GM06990 (cell line): ENCODE measurements around the gene MYO9A.

Source experiments
- DNase-seq: peaks from one replicate; pipeline ENCODE4 v3.0.0-alpha.2; 2011; ENCODE audit not compliant: insufficient read length; ENCODE audit errors: extremely low read depth
- H3K27me3 ChIP-seq: replicated peaks from 2 replicates; pipeline ENCODE4 v1.6.0; 2011; ENCODE audit warnings: low read length; ENCODE audit not compliant: control insufficient read depth, insufficient read depth
- H3K36me3 ChIP-seq: 2 replicates; pipeline ENCODE4 v1.5.1; 2011; ENCODE audit warnings: low read length; ENCODE audit not compliant: control insufficient read depth, insufficient read depth
- H3K4me3 ChIP-seq: replicated peaks from 2 replicates; pipeline ENCODE4 v1.5.1; 2011; ENCODE audit warnings: low read depth, mild to moderate bottlenecking, control low read depth, low read length
- CTCF ChIP-seq: IDR thresholded peaks from 2 replicates; pipeline ENCODE4 v1.5.1; 2011; ENCODE audit warnings: low read length, control low read depth, mild to moderate bottlenecking, inconsistent platforms; ENCODE audit not compliant: insufficient read depth, poor library complexity, severe bottlenecking

Gene MYO9A

DNA sequence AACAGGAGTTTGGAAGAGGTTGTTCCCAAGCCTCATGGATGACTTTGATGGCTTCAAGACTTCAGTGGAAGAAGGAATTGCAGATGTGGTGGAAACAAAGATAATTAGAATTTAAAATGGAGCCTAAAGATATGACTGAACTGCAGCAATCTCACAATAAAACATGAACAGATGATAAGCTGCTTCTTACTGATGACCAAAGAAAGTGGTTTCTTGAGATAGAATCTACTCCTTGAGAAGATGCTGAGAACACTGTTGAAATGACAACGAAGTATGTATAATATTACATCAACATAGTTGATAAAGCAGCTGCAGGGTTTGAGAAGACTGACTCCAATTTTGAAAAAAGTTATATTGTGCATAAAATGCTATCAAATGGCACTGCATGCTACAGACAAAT is 21.2 kb downstream of the MYO9A start:
- H3K27me3 ChIP-seq: no peaks in the 10 kb centered on the region
- no peak for DNase-seq
- no peak overlapping the region for H3K4me3 ChIP-seq
- no peak for TF ChIP-seq CTCF
- H3K36me3 ChIP-seq: no peaks in the 10 kb centered on the region

GRCh38 chr15:72092691-72093090 is 25.3 kb downstream of the MYO9A start:
- Histone ChIP-seq H3K4me3 (no peak overlapping the region), H3K36me3 (no peaks in the 10 kb centered on the region), H3K27me3 (no peaks in the 10 kb centered on the region)
- no peak for DNase-seq
- TF ChIP-seq CTCF: no peak

DNA sequence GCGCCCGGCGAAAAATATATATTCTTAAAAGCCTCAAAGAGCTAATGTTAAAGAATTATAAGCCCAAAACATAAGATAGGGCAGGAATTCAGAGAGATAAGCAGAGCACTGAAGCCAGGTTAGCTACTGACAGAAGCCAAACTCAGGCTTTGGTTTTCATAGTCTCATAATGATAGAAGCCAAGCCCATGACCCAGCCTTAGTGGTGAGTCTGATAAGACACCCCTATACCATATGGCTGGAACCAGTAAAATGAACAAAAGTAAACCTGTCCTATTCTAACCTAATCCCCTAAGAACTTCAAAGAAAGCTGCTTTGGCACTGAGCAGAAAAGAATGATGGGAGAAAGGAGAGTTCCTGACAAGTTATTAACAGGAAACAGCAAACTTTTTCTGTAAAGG is 25.9 kb downstream of the MYO9A start:
- no peaks in the 10 kb centered on the region for H3K27me3 ChIP-seq
- DNase-seq: no peak
- no peak overlapping the region for H3K4me3 ChIP-seq
- TF ChIP-seq CTCF: no peak
- H3K36me3 ChIP-seq: peaks cover 1% of the 10 kb centered on the region; the same call in 1 of the 2 replicates

GRCh38 chr15:72086920-72087648 is 30.9 kb downstream of the MYO9A start:
- Histone ChIP-seq H3K4me3 (no peak overlapping the region), H3K36me3 (peaks cover 1% of the 10 kb centered on the region; the same call in 1 of the 2 replicates), H3K27me3 (no peaks in the 10 kb centered on the region)
- TF ChIP-seq CTCF: no peak
- no peak for DNase-seq

DNA sequence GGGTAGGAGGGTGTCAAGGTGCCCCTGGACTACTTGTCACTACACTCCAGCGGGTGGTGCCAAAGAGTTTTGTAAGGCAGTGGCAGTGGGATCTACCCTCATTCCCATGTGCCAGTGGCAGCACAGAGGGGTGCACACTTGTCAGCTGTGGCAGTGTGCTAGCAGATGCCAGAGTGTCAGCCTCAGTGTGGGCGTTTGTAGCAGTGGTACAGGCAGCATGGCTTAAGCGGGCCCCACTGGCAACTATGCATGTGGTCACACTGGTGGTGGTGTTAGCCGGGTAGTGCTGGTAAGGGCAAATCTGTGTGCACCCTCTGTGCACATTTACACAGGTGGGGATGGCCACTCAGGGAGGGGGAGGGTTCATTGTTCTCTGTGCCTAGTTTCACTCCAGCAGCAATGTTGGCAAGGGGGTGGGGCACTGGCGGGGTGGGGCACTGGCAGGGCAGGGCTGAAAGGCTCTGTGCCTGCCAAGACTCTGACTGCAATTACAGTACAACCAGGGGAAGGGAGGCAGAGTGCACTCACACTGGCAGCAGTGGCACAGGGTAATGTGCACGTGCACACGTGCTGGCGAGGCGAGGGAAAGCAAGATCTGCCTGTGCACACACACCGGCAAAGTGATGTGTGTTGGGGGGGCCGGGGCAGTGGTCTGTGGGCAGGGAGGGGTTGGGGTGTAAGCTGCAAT is 31.8 kb downstream of the MYO9A start:
- DNase-seq: no peak
- Histone ChIP-seq H3K27me3 (no peaks in the 10 kb centered on the region), H3K36me3 (peaks cover 1% of the 10 kb centered on the region; the same call in 1 of the 2 replicates), H3K4me3 (no peak overlapping the region)
- TF ChIP-seq CTCF: no peak
